CD4-positive, alpha-beta T cell (primary cell): Measurements from ENCODE around the gene TTLL6. TPM values are rescaled to one million over a fixed set of nuclear protein-coding genes. Genes with fewer than 3 reads are reported as not detected.

ENCODE experiments used
- ATAC-seq: fragments of 200-7000 bp; cut with Tn5 transposase; one replicate; pipeline ENCODE4 v1.10.0; 2022; ENCODE audit warnings: mild to moderate bottlenecking; ENCODE audit not compliant: poor library complexity
- CTCF ChIA-PET: fragments of 350-600 bp; sonication (Branson Sonifier 250); formaldehyde crosslinking; loops from one replicate; lab custom pipeline; 2021; ENCODE audit warnings: antibody characterized with exemption, inconsistent platforms; lab: Charles Lee
- POLR2A ChIA-PET: fragments of 350-600 bp; sonication (Branson Sonifier 250); formaldehyde crosslinking; loops from one replicate; lab custom pipeline; 2021; ENCODE audit warnings: antibody characterized with exemption, inconsistent platforms; lab: Charles Lee
- DNase-seq, 14 experiments: peaks; one replicate each; pipeline ENCODE4 v3.0.0-alpha.2; 2013 to 2020; ENCODE audit warnings: mixed read lengths in 2 of 14
- H3K27ac ChIP-seq, 2 donors: one replicate each; pipeline versions ENCODE4 v1.5.1 to v1.7.0; 2013; ENCODE audit warnings: low read length in 2 of 2, low read depth in 1 of 2, mild to moderate bottlenecking in 1 of 2
- H3K27me3 ChIP-seq, 2 experiments: 1 replicate in 1 of 2; 2 replicates in 1 of 2; pipeline versions ENCODE4 v1.6.1 to v1.7.0; 2013; ENCODE audit warnings: low read length in 2 of 2, control low read depth in 1 of 2, mild to moderate bottlenecking in 1 of 2, moderate library complexity in 1 of 2; ENCODE audit not compliant: insufficient read depth in 2 of 2, control insufficient read depth in 1 of 2
- H3K36me3 ChIP-seq: one replicate; pipeline ENCODE4 v1.6.1; 2013; ENCODE audit warnings: low read length, control low read depth; ENCODE audit not compliant: insufficient read depth
- H3K4me1 ChIP-seq: one replicate; pipeline ENCODE4 v1.6.1; 2013; ENCODE audit warnings: low read length, control low read depth; ENCODE audit not compliant: insufficient read depth
- H3K4me3 ChIP-seq: one replicate; pipeline ENCODE4 v1.5.1; 2013; ENCODE audit warnings: mild to moderate bottlenecking, low read length, moderate library complexity
- H3K9me3 ChIP-seq, 2 experiments: 1 replicate in 1 of 2; 2 replicates in 1 of 2; pipeline versions ENCODE4 v1.6.1 to v1.7.0; 2013; ENCODE audit warnings: low read length in 2 of 2, mild to moderate bottlenecking in 2 of 2, control low read depth in 1 of 2, moderate library complexity in 1 of 2; ENCODE audit not compliant: control insufficient read depth in 1 of 2, insufficient read depth in 1 of 2
- H3K27ac Mint-ChIP-seq: one replicate; pipeline ENCODE4 v1.8.0; 2020; ENCODE audit warnings: mixed read lengths
- H3K27me3 Mint-ChIP-seq: one replicate; pipeline ENCODE4 v1.8.0; 2021; ENCODE audit warnings: mixed read lengths
- H3K36me3 Mint-ChIP-seq: one replicate; pipeline ENCODE4 v1.8.0; 2021; ENCODE audit warnings: low read depth, mixed read lengths
- H3K4me1 Mint-ChIP-seq: one replicate; pipeline ENCODE4 v1.8.0; 2021; ENCODE audit warnings: low read depth, mixed read lengths
- H3K4me3 Mint-ChIP-seq: one replicate; pipeline ENCODE4 v1.8.0; 2020; ENCODE audit warnings: mild to moderate bottlenecking, mixed read lengths
- H3K9me3 Mint-ChIP-seq: one replicate; pipeline ENCODE4 v1.8.0; 2020; ENCODE audit warnings: mixed read lengths
- CTCF ChIP-seq: fragments of 200-600 bp; IDR thresholded peaks from one replicate; pipeline ENCODE4 v1.8.0; 2022; ENCODE audit warnings: antibody characterized with exemption, mild to moderate bottlenecking
- intact Hi-C, 2 experiments: fragments of 100-400 bp; cut with DNase I in 1 of 2; cut with micrococcal nuclease in 1 of 2; formaldehyde crosslinking; loops; one replicate each; pipeline versions ENCODE4 v1.15.1 to v1.9.0; 2023 to 2025; cut with DNase I, micrococcal nuclease
- total RNA-seq, 174 experiments: library from RNA in 2 of 174; stranded (reverse) in 2 of 174; gene quantifications; one replicate each; pipeline ENCODE4 v1.2.3 and lab custom pipeline; 2021 to 2026

The TTLL6 gene
- total RNA-seq, 2 experiments from 2014 or later = not detected

- no peak within 1 kb of the TSS for H3K27ac ChIP-seq
- H3K27me3 ChIP-seq = peaks cover 98 to 100% of the 10 kb centered on the region in 2 experiments
- no peaks in the 10 kb centered on the region for H3K36me3 Mint-ChIP-seq
- peaks cover 100% of the 10 kb centered on the region for H3K27me3 Mint-ChIP-seq
- intact Hi-C loops = loop anchor here in 1 of 2 experiments (5.0 kb wide), 1 partner anchor 275 kb away; the partner anchor contains the start of gene IGF2BP1
- H3K9me3 ChIP-seq = peaks cover 0 to 67% of the 10 kb centered on the region in 2 experiments
- peaks cover 67% of the 10 kb centered on the region for H3K4me1 ChIP-seq
- ChIA-PET CTCF (interaction anchor here (1.6 kb wide), 1 partner anchor 69 kb away, joined by 4 read pairs; no protein-coding TSS in a partner anchor), POLR2A (interaction anchor here (0.6 to 1.1 kb wide), 2 partner anchors 11 to 18 kb away, joined by 3 to 4 read pairs; no protein-coding TSS in a partner anchor)
- H3K4me3 ChIP-seq = peak within 1 kb of the TSS; percentile 8
- TF ChIP-seq CTCF = no peak
- H3K4me3 Mint-ChIP-seq = peak within 1 kb of the TSS; percentile 5
- H3K9me3 Mint-ChIP-seq = no peaks in the 10 kb centered on the region
- H3K27ac Mint-ChIP-seq = no peak within 1 kb of the TSS
- H3K4me1 Mint-ChIP-seq = peaks cover 58% of the 10 kb centered on the region
- no peaks in the 10 kb centered on the region for H3K36me3 ChIP-seq
- ATAC-seq (no peak), DNase-seq (no peak)
Measured at GRCh38 chr17:48722201-48722907, 94.7 kb downstream of the TTLL6 start, which contains the start of gene PRAC1. Gene PRAC1, minus strand, starts transcription at chr17:48722518. Its CDS starts 126 bp downstream, at chr17:48722392.

GRCh38 chr17:48721009-48721402 is 96.0 kb downstream of the TTLL6 start:
- Histone ChIP-seq H3K4me3 (no peak overlapping the region), H3K27me3 (peaks cover 94 to 99% of the 10 kb centered on the region in 2 experiments), H3K4me1 (peaks cover 60% of the 10 kb centered on the region), H3K9me3 (peaks cover 0 to 59% of the 10 kb centered on the region in 2 experiments), H3K27ac (no peak overlapping the region), H3K36me3 (no peaks in the 10 kb centered on the region)
- ChIA-PET CTCF (interaction anchor here (1.6 kb wide), 1 partner anchor 70 kb away, joined by 4 read pairs; no protein-coding TSS in a partner anchor), POLR2A (interaction anchor here (0.6 kb wide), 1 partner anchor 319 kb away, joined by 5 read pairs; no protein-coding TSS in a partner anchor)
- intact Hi-C loops = loop anchor here in 1 of 2 experiments (5.0 kb wide), 1 partner anchor 276 kb away; the partner anchor contains the start of gene IGF2BP1
- H3K36me3 Mint-ChIP-seq = no peaks in the 10 kb centered on the region
- peaks cover 55% of the 10 kb centered on the region for H3K4me1 Mint-ChIP-seq
- H3K27me3 Mint-ChIP-seq = peaks cover 100% of the 10 kb centered on the region
- no peak overlapping the region for H3K27ac Mint-ChIP-seq
- no peaks in the 10 kb centered on the region for H3K9me3 Mint-ChIP-seq
- H3K4me3 Mint-ChIP-seq = no peak overlapping the region
- ATAC-seq = no peak
- no peak for DNase-seq
- no peak for TF ChIP-seq CTCF

- intact Hi-C loops = loop anchor here in 1 of 2 experiments (5.0 kb wide), 1 partner anchor 277 kb away; the partner anchor contains the start of gene IGF2BP1
- no peaks in the 10 kb centered on the region for H3K36me3 Mint-ChIP-seq
- Histone ChIP-seq H3K4me1 (peaks cover 58% of the 10 kb centered on the region), H3K27ac (no peak overlapping the region), H3K4me3 (no peak overlapping the region), H3K9me3 (peaks cover 0 to 56% of the 10 kb centered on the region in 2 experiments), H3K27me3 (peaks cover 90 to 98% of the 10 kb centered on the region in 2 experiments), H3K36me3 (no peaks in the 10 kb centered on the region)
- peak overlapping the region; percentile 46 for H3K4me3 Mint-ChIP-seq
- H3K27me3 Mint-ChIP-seq = peaks cover 100% of the 10 kb centered on the region
- CTCF ChIA-PET = interaction anchor here (1.1 to 1.6 kb wide), 2 partner anchors 71 to 159 kb away, joined by 3 to 4 read pairs; no protein-coding TSS in a partner anchor
- ATAC-seq (no peak), DNase-seq (no peak)
- H3K9me3 Mint-ChIP-seq = no peaks in the 10 kb centered on the region
- TF ChIP-seq CTCF = no peak
- POLR2A ChIA-PET = interaction anchor here (1.2 kb wide), 1 partner anchor 12 kb away, joined by 4 read pairs; no protein-coding TSS in a partner anchor
- H3K27ac Mint-ChIP-seq = no peak overlapping the region
- H3K4me1 Mint-ChIP-seq = peaks cover 52% of the 10 kb centered on the region
Measured at GRCh38 chr17:48720266-48721008, 96.6 kb downstream of the TTLL6 start.
